ENCODE results near the gene ALPL.

ALPL gene

DNA sequence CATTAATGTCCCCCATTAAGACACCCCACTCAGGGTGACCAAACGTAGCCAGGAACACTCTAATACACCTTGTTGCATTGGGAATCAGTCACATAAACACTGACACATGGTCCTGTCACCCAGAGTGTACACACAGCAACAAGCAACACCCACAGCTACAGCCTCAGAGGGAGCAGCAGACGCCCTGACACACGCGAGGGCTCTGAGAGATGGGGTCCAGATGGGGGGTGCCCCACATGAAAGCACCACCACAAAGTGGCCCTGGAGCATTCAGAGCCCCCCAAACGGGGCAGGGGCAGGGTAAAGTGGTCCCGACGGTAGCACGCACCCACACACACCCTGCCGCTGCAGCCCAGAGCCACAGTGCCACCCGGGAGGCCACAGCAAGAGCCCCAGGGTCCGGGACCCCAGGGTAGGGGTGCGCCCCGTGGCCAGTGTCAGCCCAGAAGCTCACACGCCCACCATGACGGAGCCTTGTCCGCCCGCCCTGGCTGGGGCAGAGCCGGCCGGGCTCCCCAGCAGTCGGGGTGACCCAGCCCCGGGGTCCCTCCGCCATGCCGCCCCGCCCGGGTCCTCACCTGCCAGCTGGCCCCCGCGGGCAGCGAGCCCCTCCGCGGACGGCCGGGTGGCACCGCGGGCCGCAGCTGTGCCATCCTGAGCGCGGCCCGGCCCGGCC, 112.7 kb downstream of the ALPL start:
- FAIRE-seq: no peak

DNA sequence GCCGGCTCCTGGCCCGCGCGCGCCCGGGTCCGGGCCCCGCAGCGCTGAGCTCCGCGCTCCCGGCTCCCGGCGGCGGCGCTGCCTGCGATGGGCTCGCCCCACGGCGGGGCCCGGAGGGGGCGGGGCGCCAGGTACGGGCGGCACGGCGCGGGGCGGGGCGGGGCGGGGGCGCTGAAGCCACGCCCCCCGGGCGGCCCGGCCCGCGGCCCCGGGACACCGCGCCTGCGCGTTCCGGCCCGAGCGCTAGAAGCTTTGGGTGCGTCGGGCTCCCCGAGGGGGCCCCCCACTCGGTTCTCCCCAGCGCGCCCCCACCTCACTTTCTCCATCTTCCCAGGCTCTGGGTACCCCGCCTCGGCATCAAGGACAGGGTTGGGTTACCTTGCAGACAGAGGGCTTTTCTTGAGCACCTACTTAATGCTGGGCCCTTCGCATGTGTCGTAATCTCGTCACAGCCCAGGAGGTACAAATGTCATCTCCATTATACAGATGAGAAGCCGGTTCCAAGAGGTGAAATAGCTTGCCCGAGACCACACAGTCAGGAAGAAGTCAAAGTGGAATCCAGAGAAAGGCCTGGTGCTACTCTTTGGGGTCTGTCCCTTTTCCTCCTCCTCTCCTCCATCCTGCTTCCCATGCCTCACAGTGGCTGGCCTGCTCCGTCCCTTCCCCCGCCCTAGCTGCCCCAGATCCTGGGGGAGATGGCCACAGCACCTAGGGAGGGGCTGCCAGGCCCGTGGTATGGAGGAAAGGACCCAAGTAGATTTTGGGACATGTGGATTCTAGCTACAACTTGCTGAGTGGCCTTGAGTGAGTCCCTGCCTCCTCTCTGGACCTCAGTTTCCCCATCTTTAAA, 113.5 kb downstream of the ALPL start:
- no peak for FAIRE-seq

DNA sequence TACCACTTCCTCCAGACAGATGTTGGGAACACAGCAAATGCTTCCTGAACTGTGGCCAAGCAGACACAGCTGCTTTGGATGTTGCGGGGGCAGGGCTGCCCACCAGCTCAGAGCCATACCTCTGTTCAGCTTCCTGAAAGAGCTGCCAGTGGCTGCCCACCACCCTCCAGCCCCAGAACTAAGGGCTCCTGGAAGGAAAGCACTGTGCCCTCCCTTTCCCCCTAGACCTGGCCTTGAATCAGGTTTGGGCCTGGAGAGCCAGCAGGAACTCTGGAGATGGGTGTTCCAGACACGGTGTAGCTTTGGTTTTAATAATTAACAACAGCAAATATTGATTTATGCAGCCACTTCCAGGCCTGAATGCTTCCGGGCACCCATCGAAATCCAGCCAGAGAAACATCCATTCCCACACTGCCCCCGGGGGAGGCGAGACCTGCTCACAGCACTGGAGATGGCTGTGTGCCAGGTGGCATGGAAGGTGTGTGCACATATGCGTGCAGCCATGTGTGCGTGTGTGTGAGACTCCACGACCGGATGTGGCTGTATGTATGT, 114.3 kb downstream of the ALPL start:
- FAIRE-seq: no peak

DNA sequence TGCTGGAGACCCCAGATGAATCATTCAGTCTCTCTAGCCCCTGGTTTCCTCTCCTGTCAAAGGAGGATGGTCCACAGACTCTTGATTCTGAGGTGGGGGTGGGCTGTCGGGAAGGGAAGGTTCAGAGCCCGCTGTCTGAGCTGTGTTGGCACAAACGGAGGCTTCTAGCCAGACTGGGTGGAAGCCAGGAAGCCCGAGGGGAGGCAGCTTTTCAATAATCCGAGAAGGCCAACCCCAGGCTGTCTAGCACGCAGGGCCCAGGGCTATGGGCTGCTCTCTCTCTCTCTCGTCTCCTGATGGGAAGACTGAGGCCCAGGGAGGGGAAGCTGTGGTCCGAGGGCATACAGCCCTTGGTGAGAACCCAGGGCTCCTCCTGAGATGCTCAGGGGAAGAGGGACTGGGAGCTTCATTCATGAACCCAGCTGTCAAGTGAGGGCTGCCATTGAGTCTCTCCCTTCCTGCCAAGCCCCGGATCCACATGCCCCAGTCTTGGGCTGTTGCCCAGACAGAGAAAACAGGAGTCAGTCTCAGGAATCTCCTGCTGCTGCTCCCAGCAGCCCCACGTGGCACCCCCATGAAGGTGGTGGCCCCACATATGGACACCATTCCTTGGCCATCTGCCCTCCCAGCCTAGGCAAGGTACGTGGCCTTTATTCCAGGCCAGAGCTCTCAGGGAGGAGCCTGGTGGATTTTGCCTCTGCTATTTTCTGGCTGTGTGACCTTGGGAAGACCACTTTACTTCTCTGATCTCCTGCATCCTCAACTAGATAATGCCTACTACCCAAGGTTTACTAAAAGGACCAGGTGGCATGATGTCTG, 115.6 kb downstream of the ALPL start:
- no peak for FAIRE-seq

DNA sequence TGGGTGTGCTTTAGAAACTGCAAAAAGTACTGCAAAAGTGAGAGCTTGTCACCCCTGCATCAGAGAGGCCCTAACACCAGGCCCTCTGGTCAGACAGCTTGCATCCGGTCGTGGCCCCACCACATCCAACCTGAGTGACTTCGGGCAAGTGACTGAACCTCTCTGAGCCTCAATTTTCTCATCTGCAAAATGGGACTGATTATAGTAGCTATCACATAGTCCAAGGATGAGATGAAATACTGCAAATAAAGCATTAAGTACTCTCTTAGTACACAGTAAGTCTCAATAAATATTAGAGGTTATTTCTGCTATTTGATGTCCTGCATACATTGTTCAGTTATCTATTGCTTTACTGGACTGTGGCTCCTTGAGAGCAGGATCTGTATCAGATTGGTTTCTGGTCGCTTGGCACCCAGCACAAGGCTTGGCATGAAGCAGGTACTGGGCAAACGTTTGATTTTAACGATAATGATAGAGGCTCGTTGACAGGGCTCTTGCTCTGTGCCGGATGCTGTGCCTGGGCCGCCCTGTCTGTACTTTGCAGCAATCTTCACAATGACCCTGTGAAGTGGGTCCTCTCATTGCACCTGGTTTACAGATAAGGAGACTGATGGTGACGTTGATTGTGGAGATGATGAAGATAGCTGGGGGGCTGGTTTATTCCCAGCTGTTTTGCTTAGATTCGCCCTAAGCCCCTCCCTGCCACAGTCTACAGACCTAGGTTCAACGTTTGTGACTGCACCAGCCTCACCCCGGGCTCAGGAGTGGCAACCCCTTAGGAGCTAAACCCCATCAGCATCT, 116.4 kb downstream of the ALPL start:
- FAIRE-seq: no peak

DNA sequence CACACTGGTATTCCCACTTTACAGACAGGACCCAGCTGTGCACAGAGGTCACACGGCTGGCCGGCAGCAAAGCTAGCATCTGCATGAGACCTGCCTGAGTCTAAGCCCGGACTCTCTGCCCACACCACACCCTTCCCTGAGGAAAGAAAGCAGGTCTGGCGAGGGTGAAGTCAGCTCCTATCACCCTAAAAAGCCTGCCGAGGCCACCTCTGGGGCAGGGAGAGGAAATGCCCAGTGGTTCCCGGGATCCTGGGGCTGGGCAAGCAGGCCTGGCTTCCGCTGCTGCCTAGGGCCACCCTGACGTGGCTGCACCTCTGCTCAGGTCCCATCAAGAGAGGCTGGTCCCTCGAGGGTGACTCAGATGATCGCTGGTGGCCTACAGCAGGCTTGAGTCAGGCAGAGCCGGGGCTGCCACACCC, 117.7 kb downstream of the ALPL start:
- no peak for FAIRE-seq
